Aorta (tissue), 5 donors: ENCODE data around the gene BTBD1. TPM values are rescaled to one million over a fixed set of nuclear protein-coding genes. Genes with fewer than 3 reads are reported as not detected.
A peak's percentile ranks its signal among the peaks of the same experiment; 100 is the strongest.

ENCODE experiments used
- ATAC-seq: fragments of 200-7000 bp; cut with Tn5 transposase; one replicate; pipeline ENCODE4 v1.9.1; 2022; ENCODE audit warnings: moderate library complexity; ENCODE audit not compliant: low FRiP score
- DNase-seq, 2 donors: peaks; one replicate each; pipeline ENCODE4 v3.0.0-alpha.2; 2020
- H3K27ac ChIP-seq, 2 donors: one replicate each; pipeline ENCODE4 v1.5.1; 2013; ENCODE audit warnings: low read length in 2 of 2, mild to moderate bottlenecking in 2 of 2, moderate library complexity in 2 of 2, control low read depth in 1 of 2, inconsistent platforms in 1 of 2, low read depth in 1 of 2
- H3K27me3 ChIP-seq, 2 donors: one replicate each; pipeline ENCODE4 v1.6.1; 2013; ENCODE audit warnings: control low read depth in 1 of 2, low read length in 1 of 2, mild to moderate bottlenecking in 1 of 2, moderate library complexity in 1 of 2; ENCODE audit not compliant: insufficient read depth in 2 of 2, control insufficient read depth in 1 of 2
- H3K36me3 ChIP-seq, 2 donors: one replicate each; pipeline ENCODE4 v1.6.1; 2013; ENCODE audit warnings: control low read depth in 1 of 2, low read length in 1 of 2, mild to moderate bottlenecking in 1 of 2; ENCODE audit not compliant: insufficient read depth in 2 of 2, control insufficient read depth in 1 of 2
- H3K4me1 ChIP-seq, 2 donors: one replicate each; pipeline ENCODE4 v1.6.1; 2013; ENCODE audit warnings: low read length in 2 of 2, control low read depth in 1 of 2, mild to moderate bottlenecking in 1 of 2, moderate library complexity in 1 of 2; ENCODE audit not compliant: insufficient read depth in 2 of 2, control insufficient read depth in 1 of 2
- H3K4me3 ChIP-seq, 2 donors: one replicate each; pipeline ENCODE4 v1.5.1; 2013; ENCODE audit warnings: low read length in 2 of 2, control low read depth in 1 of 2, mild to moderate bottlenecking in 1 of 2
- H3K9me3 ChIP-seq: one replicate; pipeline ENCODE4 v1.6.1; 2013; ENCODE audit warnings: mild to moderate bottlenecking, low read length; ENCODE audit not compliant: control insufficient read depth
- WGBS, 2 donors: extraction: QIAGEN DNeasy Blood & Tissue Kit; methylation state at CpG; one replicate each; pipeline ENCODE4 v1.1.7; 2013; 5-methylcytosine and 5-hydroxymethylcytosine counted together
- intact Hi-C, 2 donors: fragments of 100-400 bp; cut with DNase I; formaldehyde crosslinking; loops; one replicate each; pipeline versions ENCODE4 v1.14.2 to v1.15.0; 2022
- polyA plus RNA-seq, 2 donors: library from polyadenylated mRNA; stranded (reverse); fragments of 200-250 nt; gene quantifications; one replicate each; pipeline ENCODE4 v1.2.3, GENCODE V29; 2013
- total RNA-seq, 2 donors: library from RNA; stranded (reverse); fragmentation: NEBNext Ultra II Directional; extraction: Animal tissue kit (Norgen Biotek cat#: 25700); gene quantifications; one replicate each; pipeline ENCODE4 v1.2.1, GENCODE V29; 2021
- donor health status: healthy with polysubstance abuse.
- donor health status: Bipolar disorder and iron deficiency.
- donor health status: DM: no; HTN: no; CAD: no.
- donor health status: DM: no; HTN: no; CAD: no.
- donor health status: DM: yes; HTN: yes; CAD: no.

The BTBD1 gene
- total and polyA plus RNA-seq, 4 donors, result 21.0 to 47.8 (median 35.2) TPM

GRCh38 chr15:82985688-82986441 lies 81.2 kb downstream of the BTBD1 start, which contains the start of gene RAMAC:
Gene RAMAC (plus strand): TSS chr15:82986210. CDS start chr15:82989019, 2,809 bp downstream.
- ATAC-seq (peak; percentile 97), DNase-seq (peak; percentile 95 to 96)
- Histone ChIP-seq H3K9me3 (no peaks in the 10 kb centered on the region), H3K4me3 (peak within 1 kb of the TSS; percentile 86 to 90), H3K27ac (peak within 1 kb of the TSS in 1 of 2 donors; percentile 68), H3K27me3 (no peaks in the 10 kb centered on the region), H3K4me1 (no peaks in the 10 kb centered on the region), H3K36me3 (no peaks in the 10 kb centered on the region)
- intact Hi-C loops, result loop anchor here (2.0 to 5.0 kb wide), 2 partner anchors 25 to 444 kb away; partner anchors contain the start of genes C15orf40 (in 1 of the 2) and RPS17 (in 1 of the 2)
- 2 to 3% methylated on average over 40 to 45 of the region's 45 CpGs for WGBS, 2 donors

GRCh38 chr15:82980981-82981380 lies 86.1 kb downstream of the BTBD1 start:
- H3K27me3 ChIP-seq, result no peaks in the 10 kb centered on the region
- H3K4me3 ChIP-seq, result no peak overlapping the region
- intact Hi-C loops, result no loop called here
- no peaks in the 10 kb centered on the region for H3K4me1 ChIP-seq
- no peaks in the 10 kb centered on the region for H3K9me3 ChIP-seq
- 38 to 47% methylated on average over 2 of the region's 2 CpGs for WGBS, 2 donors
- ATAC-seq (no peak), DNase-seq (no peak)
- no peaks in the 10 kb centered on the region for H3K36me3 ChIP-seq
- no peak overlapping the region for H3K27ac ChIP-seq

GRCh38 chr15:82979726-82980125 lies 87.3 kb downstream of the BTBD1 start:
- no peaks in the 10 kb centered on the region for H3K36me3 ChIP-seq
- no peak overlapping the region for H3K4me3 ChIP-seq
- H3K27ac ChIP-seq, result no peak overlapping the region
- DNase-seq, result no peak
- no peaks in the 10 kb centered on the region for H3K9me3 ChIP-seq
- no peaks in the 10 kb centered on the region for H3K27me3 ChIP-seq
- 86 to 94% methylated on average over 1 of the region's 1 CpG for WGBS, 2 donors
- intact Hi-C loops, result no loop called here
- ATAC-seq, result no peak
- no peaks in the 10 kb centered on the region for H3K4me1 ChIP-seq

- no peaks in the 10 kb centered on the region for H3K4me1 ChIP-seq
- intact Hi-C loops, result no loop called here
- DNase-seq (no peak), ATAC-seq (no peak)
- no peaks in the 10 kb centered on the region for H3K27me3 ChIP-seq
- no peaks in the 10 kb centered on the region for H3K36me3 ChIP-seq
- WGBS, 2 donors, result 91 to 93% methylated on average over 5 of the region's 5 CpGs
- no peak overlapping the region for H3K27ac ChIP-seq
- H3K4me3 ChIP-seq, result no peak overlapping the region
- H3K9me3 ChIP-seq, result no peaks in the 10 kb centered on the region
Observed at GRCh38 chr15:82978438-82978837, 88.6 kb downstream of the BTBD1 start.

GRCh38 chr15:82977076-82977475 lies 90.0 kb downstream of the BTBD1 start:
- 76 to 82% methylated on average over 1 of the region's 1 CpG for WGBS, 2 donors
- no peaks in the 10 kb centered on the region for H3K9me3 ChIP-seq
- no peaks in the 10 kb centered on the region for H3K27me3 ChIP-seq
- intact Hi-C loops, result no loop called here
- H3K4me1 ChIP-seq, result no peaks in the 10 kb centered on the region
- H3K4me3 ChIP-seq, result no peak overlapping the region
- H3K36me3 ChIP-seq, result no peaks in the 10 kb centered on the region
- DNase-seq (no peak), ATAC-seq (no peak)
- H3K27ac ChIP-seq, result no peak overlapping the region

GRCh38 chr15:82972990-82973389 lies 94.1 kb downstream of the BTBD1 start:
- intact Hi-C loops, result no loop called here
- no peak for ATAC-seq
- Histone ChIP-seq H3K4me1 (no peaks in the 10 kb centered on the region), H3K27me3 (no peaks in the 10 kb centered on the region), H3K9me3 (no peaks in the 10 kb centered on the region), H3K36me3 (no peaks in the 10 kb centered on the region), H3K27ac (no peak overlapping the region), H3K4me3 (no peak overlapping the region)
- DNase-seq, result no peak
- 63 to 68% methylated on average over 1 of the region's 1 CpG for whole genome bisulfite sequencing, 2 donors

GRCh38 chr15:82971218-82971984 lies 95.7 kb downstream of the BTBD1 start:
- Histone ChIP-seq H3K27ac (no peak overlapping the region), H3K4me1 (no peaks in the 10 kb centered on the region), H3K36me3 (peaks cover 0 to 2% of the 10 kb centered on the region in 2 donors), H3K27me3 (no peaks in the 10 kb centered on the region), H3K4me3 (no peak overlapping the region), H3K9me3 (no peaks in the 10 kb centered on the region)
- no peak for ATAC-seq
- no peak for DNase-seq
- intact Hi-C loops, result no loop called here
- WGBS, 2 donors, result 81 to 82% methylated on average over 2 of the region's 2 CpGs

GRCh38 chr15:82970696-82971095 lies 96.4 kb downstream of the BTBD1 start:
- DNase-seq (no peak), ATAC-seq (no peak)
- H3K36me3 ChIP-seq, result peaks cover 0 to 2% of the 10 kb centered on the region in 2 donors
- 4 to 9% methylated on average over 1 of the region's 1 CpG for WGBS, 2 donors
- H3K9me3 ChIP-seq, result no peaks in the 10 kb centered on the region
- no peak overlapping the region for H3K4me3 ChIP-seq
- H3K27me3 ChIP-seq, result no peaks in the 10 kb centered on the region
- H3K4me1 ChIP-seq, result no peaks in the 10 kb centered on the region
- H3K27ac ChIP-seq, result no peak overlapping the region
- intact Hi-C loops, result no loop called here
